Measurements from ENCODE around the gene DBI.
A peak's percentile ranks its signal among the peaks of the same experiment; 100 is the strongest.

DBI gene

GRCh38 chr2:119384971-119385370 is 18.2 kb downstream of the DBI start:
- DNase-seq (ENCODE audit: low spot score) = no peak

GRCh38 chr2:119385466-119385865 is 18.7 kb downstream of the DBI start:
- ATAC-seq (ENCODE audit: low read depth) = no peak
- H3K36me3 ChIP-seq (ENCODE audit: low read depth) = no peaks in the 10 kb centered on the region
- H3K27me3 ChIP-seq (ENCODE audit: insufficient read depth, poor library complexity, severe bottlenecking) = no peaks in the 10 kb centered on the region
- H3K4me1 ChIP-seq (ENCODE audit: insufficient read depth, poor library complexity, severe bottlenecking) = peaks cover 14% of the 10 kb centered on the region
- no peak for DNase-seq (ENCODE audit: low spot score)
- H3K27ac ChIP-seq (ENCODE audit: poor library complexity, severe bottlenecking) = no peak overlapping the region
- H3K9me3 ChIP-seq (ENCODE audit: severe bottlenecking) = no peaks in the 10 kb centered on the region
- H3K4me3 ChIP-seq (ENCODE audit: severe bottlenecking) = no peak overlapping the region
- TF ChIP-seq CTCF (IDR thresholded peaks at IDR 0.05; ENCODE audit: poor library complexity, severe bottlenecking) = no peak

More at GRCh38 chr2:119384971-119385370, 18.2 kb downstream of the DBI start:
- no peak overlapping the region for H3K27ac ChIP-seq (ENCODE audit: poor library complexity, severe bottlenecking)
- peaks cover 13% of the 10 kb centered on the region for H3K4me1 ChIP-seq (ENCODE audit: insufficient read depth, poor library complexity, severe bottlenecking)
- H3K4me3 ChIP-seq (ENCODE audit: severe bottlenecking) = no peak overlapping the region
- ATAC-seq (ENCODE audit: low read depth) = no peak
- TF ChIP-seq CTCF (IDR thresholded peaks at IDR 0.05; ENCODE audit: poor library complexity, severe bottlenecking) = no peak
- H3K36me3 ChIP-seq (ENCODE audit: low read depth) = no peaks in the 10 kb centered on the region
- H3K9me3 ChIP-seq (ENCODE audit: severe bottlenecking) = no peaks in the 10 kb centered on the region
- H3K27me3 ChIP-seq (ENCODE audit: insufficient read depth, poor library complexity, severe bottlenecking) = no peaks in the 10 kb centered on the region

GRCh38 chr2:119387381-119388129 is 20.8 kb downstream of the DBI start:
- Histone ChIP-seq H3K36me3 (ENCODE audit: low read depth) (no peaks in the 10 kb centered on the region), H3K4me3 (ENCODE audit: severe bottlenecking) (no peak overlapping the region), H3K27me3 (ENCODE audit: insufficient read depth, poor library complexity, severe bottlenecking) (no peaks in the 10 kb centered on the region), H3K4me1 (ENCODE audit: insufficient read depth, poor library complexity, severe bottlenecking) (peaks cover 14% of the 10 kb centered on the region), H3K27ac (ENCODE audit: poor library complexity, severe bottlenecking) (no peak overlapping the region), H3K9me3 (ENCODE audit: severe bottlenecking) (no peaks in the 10 kb centered on the region)
- no peak for TF ChIP-seq CTCF (IDR thresholded peaks at IDR 0.05; ENCODE audit: poor library complexity, severe bottlenecking)
- DNase-seq (ENCODE audit: low spot score) (no peak), ATAC-seq (ENCODE audit: low read depth) (no peak; the same call in 2 of the 3 replicates)

GRCh38 chr2:119389615-119390306 is 23.0 kb downstream of the DBI start:
- DNase-seq (ENCODE audit: low spot score) = no peak
- Histone ChIP-seq H3K9me3 (ENCODE audit: severe bottlenecking) (no peaks in the 10 kb centered on the region), H3K36me3 (ENCODE audit: low read depth) (no peaks in the 10 kb centered on the region), H3K27me3 (ENCODE audit: insufficient read depth, poor library complexity, severe bottlenecking) (no peaks in the 10 kb centered on the region), H3K4me1 (ENCODE audit: insufficient read depth, poor library complexity, severe bottlenecking) (peaks cover 14% of the 10 kb centered on the region), H3K27ac (ENCODE audit: poor library complexity, severe bottlenecking) (no peak overlapping the region), H3K4me3 (ENCODE audit: severe bottlenecking) (no peak overlapping the region)
- TF ChIP-seq CTCF (IDR thresholded peaks at IDR 0.05; ENCODE audit: poor library complexity, severe bottlenecking) = no peak
- peak; percentile 55; the same call in 1 of the 3 replicates for ATAC-seq (ENCODE audit: low read depth)
